ENCODE data around the gene PHAF1.
"Not testable (repeated sequence)": the region's sequence is repeated elsewhere in the genome, so short reads cannot be mapped to it uniquely, and the experiment has no call there.

The PHAF1 gene

DNA sequence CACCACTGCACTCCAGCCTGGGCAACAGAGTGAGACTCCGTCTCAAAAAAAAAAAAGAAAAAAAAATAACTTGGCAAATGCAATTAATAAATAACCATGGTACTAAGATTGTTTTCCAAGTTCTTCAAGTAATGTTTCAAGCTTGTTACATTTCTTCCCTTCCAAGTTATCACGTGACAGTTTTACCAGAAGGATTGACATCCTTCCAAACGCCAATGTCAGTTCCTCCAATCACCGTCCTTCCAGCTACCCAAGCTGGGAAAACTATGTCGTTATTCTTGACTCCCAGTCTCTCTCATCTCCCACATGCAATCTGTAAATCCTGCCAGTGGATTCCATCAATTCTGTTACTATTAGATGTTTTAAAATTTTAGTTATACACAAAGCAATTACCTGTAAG is 3.9 kb upstream of the PHAF1 start:
- DNase-seq = no peak

DNA sequence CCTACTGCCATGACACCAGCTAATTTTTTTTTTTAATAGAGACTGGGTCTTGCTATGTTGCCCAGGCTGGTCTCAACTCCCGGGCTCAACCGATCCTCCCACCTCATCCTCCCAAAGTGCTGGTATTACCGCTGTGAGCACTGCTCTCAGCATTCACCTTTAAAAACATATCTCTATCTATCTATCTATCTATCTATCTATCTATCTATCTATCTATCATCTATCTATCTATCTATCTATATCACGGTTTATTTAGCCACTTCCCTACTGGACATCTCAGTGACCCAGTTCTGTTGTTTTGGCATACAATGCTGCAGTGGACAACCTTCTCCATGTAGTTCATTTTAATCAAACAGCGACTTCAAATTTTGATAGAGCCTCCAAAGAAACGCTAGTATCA is 1.3 kb upstream of the PHAF1 start:
- DNase-seq = no peak

DNA sequence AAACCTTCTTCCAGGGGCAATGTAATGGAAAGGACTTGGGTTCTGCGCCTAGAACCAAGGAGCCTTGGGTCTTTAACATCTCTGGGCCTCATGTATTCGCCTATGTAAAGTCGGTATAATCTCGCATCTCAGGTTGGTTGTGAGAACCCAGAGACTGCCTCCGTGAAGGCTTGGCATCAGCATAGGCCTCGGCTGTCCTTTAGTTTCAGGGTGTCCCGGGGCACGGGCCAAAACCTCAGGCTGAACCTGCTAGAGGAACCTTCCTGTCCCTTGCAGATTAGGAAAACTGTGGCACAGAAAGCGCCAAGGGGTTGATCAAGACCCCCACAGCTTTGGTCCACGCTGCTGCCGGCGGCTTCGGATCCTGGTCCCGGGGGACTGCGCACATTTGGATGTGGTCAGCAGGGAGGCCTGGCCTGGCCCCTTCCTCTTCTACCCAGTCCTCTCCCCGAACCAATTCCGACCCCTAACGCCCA is 772 bp upstream of the PHAF1 start:
- DNase-seq = no peak

DNA sequence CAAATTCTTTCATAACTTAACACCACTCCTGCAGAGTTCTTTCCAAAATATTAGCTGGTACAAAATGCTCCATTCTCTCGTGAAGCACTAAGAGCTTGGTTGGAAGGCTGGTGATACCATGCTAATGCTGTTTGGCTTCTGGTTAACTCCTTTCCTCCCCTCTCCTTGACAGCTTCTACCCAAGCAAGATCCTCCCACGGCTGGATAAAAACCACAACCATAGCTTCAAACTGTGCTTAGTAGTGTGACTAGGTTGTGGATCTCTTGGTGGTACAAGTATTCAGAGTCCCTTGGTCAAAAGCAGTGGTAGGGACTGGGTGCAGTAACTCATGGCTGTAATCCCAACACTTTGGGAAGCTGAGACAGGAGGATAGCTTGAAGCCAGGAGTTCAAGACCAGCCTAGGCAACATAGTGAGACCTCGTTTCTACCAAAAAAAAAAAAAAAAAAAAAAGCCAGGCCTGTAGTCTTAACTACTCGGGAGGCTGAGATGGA is 2.3 kb downstream of the PHAF1 start:
- no peak for DNase-seq

DNA sequence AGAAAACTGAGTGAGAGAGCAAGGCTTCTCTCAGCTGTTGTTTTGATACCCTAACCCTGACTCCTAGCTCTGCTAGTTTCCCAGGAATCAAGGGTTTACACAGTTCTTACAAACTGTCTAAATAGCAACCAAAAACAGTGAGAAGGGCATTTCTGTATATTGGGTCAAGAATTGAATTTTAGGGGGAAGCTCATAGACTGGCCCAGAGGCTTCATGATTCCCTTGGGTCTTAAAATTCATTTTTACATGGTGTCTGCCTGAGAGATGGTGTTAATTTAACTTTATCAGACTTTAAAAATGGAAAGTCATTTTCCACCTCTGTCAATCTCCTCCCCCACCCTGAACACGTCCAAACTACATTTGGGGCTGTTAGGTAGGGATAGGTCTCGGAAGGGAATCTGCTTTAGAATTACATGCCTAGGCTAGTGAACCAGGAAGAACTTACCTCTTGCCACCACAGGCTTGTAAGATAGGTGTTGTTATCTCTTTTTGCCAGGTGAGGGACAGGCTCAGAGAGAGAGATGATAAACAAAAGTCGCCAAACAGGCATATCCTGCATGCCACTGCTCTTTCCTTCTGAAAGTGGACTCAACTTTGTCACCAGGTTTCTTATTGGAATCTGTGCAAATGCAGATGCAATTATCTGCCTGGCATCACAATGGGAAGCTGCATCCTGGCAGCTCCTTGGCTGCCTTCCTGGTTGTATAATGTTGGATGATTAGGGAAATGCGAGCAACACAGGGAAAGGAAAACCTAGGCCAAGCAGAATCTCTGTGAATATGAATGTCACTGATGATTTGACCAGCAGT is 3.1 kb downstream of the PHAF1 start:
- DNase-seq = no peak

DNA sequence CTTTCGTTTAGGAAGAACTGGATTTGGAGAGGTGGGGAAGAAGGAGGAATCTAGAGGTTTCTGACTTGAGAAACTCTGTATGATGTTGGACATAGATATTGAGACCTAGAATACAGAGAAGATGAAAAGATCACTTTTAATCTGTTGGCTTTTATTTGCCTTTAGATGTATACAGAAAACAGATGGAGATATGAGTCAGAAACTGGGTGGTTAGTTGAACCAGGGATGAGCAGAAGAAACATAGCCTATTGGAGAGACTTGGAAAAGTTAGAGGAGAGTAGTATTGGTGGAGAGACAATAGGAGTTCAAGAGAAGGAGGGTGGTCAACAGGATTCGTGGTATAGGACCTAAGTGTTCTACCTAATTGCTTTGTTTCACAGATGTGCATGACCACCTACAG is 5.1 kb downstream of the PHAF1 start:
- no peak for DNase-seq

DNA sequence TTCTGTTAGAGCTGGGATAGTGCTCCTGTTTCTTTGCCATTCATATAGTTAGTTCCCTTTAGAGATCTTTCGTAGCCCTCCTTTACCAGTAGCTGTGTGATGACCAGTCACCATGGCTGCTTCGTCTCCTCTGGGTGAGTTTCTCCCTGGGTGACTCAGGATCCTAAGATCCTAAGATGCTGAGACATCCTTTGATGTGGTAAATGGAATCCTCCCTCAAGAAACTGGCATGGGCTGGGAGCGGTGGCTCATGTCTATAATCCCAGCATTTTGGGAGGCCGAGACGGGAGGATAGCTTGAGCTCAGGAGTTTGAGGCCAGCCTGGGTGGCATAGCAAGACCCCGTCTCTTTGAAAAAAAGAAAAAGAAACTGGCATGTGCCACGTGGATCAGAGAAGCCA is 5.9 kb downstream of the PHAF1 start:
- no peak for DNase-seq

DNA sequence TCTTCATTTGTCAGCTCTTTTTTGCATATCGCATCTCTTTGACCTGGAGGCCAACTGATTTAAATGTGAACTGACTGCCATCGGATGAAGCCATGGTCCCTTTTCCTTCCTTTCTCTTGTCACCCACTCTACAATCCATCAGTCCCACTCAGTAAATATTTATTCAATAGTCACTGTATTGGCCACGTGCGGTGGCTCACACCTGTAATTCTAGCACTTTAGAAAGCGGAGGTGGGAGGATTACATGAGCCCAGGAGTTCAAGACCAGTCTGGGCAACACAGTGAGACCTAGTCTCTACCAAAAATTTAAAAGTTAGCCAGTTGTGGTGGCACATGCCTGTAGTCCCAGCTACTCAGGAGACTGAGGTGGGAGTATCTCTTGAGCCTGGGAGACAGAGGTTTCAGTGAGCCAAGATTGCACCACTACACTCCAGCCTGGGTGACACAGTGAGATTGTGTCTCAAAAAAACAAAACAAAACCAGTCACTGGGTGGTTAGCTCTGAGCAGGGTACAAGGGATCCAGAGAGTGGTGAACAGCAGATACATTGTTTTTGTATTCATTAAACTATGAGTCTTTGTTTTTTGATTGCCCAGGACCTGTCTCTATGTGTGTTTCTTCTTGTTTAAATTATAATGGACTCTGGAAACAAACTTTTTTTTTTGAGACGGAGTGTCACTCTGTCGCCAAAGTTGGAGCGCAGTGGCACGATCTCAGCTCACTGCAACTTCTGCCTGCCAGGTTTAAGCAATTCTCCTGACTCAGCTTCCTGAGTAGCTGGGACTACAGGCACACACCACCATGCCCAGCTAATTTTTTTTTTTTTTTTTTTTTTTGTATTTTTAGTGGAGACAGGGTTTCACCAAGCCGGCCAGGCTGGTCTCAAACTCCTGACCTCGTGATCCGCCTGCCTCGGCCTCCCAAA is 6.9 kb downstream of the PHAF1 start:
- no peak for DNase-seq

DNA sequence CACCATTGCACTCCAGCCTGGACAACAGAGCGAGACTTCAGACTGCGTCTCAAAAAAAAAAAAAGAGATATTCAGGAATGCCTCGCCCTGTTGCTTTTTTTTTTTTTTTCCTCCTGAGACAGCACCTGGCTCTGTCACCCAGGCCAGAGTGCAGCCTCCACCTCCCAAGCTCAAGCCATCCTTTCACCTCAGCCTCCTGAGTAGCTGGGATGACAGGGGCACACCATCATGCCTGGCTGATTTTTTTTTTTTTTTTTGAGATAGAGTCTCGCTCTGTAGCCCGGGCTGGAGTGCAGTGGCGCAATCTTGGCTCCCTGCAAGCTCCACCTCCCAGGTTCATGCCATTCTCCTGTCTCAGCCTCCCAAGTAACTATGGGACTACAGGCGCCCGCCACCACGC is 8.0 kb downstream of the PHAF1 start:
- DNase-seq = no peak

DNA sequence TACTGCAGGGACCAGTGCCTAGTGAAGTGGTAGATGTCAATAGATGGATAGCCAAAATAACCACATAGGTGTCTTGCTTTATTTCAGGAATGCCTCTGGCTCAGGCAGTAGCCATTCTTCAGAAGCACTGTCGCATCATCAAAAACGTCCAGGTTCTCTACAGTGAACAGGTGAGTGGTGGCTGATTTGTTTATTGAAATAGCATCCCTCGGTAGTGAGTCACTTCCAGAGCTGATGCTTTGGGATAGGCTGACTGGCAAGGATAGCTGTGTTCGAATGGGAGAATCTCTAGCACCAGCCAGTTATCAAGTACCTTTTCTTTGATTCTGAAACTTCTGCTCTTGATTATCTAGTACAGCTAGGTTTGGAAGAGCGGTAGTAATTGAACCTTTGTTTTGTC is 10.3 kb downstream of the PHAF1 start:
- DNase-seq = no peak

DNA sequence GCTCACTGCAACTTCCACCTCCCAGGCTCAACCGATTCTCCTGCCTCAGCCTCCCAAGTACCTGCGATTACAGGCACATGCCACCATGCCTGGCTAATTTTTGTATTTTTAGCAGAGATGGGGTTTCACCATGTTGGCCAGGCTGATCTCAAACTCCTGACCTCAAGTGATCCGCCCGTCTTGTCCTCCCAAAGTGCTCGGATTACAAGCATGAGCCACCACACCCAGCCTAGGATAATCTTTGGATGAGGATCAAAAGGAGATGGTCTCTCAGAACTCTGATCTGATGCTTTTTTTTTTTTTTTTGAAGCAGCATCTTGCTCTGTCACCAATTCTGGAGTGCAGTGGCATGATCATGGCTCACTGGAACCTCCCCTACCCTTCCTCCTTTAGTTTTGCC is 13.1 kb downstream of the PHAF1 start:
- not testable (repeated sequence) for DNase-seq

DNA sequence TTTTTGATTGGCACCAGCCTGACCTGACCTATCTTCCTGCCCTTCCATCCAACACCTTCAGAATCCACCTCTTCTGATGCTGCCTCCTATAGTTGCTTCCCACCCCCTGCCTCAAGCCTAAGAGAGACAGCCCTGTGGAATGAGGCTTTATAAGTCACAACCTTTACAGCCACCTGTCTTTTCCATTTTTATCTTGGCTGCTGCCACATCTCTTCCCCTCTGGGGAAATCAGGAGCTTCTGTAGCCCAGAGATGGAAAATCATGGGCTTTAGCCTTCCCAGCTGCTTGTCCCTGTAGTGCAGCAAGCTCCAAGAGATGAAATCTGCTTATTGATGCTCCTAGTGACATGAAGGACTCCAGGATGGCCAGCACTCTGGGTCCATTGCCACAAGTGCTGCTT is 18.7 kb downstream of the PHAF1 start:
- DNase-seq = no peak

DNA sequence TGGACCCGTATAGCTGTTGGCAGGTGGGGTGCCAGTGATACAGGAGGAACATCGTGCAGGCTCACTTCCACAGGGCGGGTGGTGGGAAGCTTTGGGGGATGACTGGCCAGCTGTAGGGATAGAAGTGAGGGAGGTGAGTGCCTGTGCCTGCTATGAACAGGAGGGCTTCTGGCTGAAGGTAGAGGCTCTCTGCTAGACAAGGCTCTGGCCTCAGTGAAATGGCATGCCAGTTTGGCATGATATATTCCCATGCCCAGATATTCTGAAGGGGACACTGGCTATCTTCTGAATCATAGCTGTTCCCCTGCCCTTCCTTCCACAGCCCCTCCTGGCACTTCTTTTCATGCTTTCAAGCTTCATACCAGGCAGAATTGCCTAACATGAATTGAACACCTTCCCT is 19.1 kb downstream of the PHAF1 start:
- no peak for DNase-seq

DNA sequence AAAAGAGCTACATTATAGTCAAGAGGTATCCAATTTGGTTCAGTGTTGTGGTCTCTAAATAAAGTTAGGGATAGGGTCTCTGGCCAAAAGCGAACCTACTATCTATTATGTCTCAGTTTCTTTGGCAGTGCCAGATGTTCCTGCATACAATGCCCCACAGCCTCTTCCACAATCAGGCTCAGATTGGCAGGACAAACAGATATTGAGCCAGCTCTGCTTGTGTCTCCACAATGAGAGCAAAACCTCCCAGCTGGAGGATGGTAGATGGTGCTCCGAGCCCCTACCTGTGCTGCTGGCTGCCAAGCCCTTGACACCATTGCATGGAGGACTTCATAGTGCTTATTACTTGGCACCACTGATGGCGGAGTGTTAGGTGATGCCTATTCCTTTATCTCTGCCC is 19.7 kb downstream of the PHAF1 start:
- DNase-seq = no peak

DNA sequence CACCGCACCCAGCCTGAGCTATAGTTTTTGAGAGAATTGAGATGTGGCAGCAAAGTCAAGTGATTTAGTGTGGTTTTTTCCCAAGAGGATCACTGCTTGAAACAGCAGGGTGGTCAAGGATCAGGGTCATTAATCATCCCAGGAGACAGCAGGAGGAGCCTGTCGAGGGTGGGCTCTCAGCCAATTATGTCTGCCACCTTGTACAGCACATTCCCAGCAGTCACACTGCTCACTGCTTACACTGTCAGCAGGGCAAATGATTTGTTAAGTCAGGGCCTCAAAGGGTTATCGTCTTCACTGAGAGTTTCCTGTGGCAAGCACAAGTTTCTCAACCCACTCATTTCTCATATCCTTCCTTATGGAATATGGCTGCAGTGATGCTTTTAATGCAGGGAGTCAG is 27.9 kb downstream of the PHAF1 start:
- DNase-seq = no peak

DNA sequence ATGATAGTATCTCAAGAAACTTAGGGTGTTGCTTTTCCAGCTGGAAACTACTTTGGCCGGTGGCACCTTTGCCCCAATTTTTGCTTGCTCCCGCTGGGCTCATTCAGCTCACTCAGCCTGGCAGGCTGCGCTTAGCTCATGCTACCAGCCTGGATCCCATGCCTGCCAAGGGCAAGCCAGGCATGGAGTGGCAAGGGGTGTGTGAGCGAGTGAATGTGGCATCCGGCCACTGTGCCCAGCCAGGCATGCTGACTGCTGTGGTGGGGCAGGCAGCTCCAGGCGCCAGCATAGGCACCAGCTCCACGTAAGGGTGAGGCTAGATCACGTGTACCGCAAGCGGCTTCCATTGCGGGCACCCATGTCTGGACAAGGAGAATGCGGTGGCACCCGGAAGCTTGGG is 31.6 kb downstream of the PHAF1 start:
- DNase-seq = no peak

DNA sequence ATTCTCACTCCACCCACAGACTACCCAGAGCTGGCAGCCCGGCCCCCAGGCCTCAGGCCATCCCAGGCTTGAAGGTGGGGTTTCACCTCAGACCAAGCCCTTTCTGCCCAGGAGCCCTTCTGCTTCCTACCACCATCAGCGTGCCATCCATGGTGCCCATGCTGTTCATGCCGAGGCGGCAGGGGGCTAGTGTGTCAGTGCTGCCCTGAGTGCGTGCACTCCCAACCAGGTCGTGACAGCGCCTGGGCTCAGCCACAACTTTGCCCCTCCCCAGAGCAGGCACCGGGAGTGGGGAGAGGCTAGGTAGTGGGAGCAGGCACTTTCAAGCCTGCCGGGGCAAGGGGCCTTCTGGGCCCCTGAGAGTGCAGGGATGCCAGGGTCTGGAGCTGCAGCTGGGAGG is 32.6 kb downstream of the PHAF1 start:
- no peak for DNase-seq

DNA sequence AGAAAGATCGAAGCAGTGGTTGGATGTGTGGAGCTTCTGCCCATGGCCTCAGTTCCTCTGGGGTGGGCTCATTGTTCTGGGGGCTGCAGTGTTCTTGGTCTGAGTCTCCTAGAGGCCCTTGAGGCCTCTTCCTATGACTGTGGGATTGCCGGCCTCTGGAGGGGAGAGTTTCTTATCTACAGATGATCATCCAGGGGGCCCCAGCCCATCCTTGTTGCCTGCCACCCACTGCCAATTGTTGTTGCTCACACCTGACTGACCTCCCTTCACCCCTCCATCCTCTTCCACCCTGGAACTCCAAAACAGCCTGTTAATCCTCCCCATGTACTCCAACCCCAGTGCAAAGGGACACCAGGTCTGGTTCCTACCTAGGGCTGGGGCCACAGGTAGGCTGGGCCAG is 35.2 kb downstream of the PHAF1 start:
- no peak for DNase-seq

DNA sequence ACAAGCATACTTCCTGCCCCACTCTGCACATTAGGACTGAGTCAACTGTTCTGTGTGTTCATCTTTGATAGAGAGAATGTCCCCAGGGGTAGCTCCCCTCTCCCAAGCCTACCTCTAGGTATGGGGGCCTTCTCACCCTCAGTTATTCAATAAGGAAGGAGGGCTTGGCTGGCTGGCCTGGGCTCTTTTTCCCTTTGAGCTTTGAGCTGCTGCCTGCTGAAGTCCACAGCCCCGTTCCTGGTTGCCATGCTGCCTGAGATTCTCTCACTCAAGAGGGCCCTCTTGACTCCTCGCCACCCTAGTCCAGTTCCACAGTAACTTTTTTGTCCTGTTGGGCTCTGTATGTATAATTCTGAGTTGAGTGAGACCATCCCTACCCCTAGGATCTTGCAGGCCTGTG is 36.0 kb downstream of the PHAF1 start:
- DNase-seq = no peak

DNA sequence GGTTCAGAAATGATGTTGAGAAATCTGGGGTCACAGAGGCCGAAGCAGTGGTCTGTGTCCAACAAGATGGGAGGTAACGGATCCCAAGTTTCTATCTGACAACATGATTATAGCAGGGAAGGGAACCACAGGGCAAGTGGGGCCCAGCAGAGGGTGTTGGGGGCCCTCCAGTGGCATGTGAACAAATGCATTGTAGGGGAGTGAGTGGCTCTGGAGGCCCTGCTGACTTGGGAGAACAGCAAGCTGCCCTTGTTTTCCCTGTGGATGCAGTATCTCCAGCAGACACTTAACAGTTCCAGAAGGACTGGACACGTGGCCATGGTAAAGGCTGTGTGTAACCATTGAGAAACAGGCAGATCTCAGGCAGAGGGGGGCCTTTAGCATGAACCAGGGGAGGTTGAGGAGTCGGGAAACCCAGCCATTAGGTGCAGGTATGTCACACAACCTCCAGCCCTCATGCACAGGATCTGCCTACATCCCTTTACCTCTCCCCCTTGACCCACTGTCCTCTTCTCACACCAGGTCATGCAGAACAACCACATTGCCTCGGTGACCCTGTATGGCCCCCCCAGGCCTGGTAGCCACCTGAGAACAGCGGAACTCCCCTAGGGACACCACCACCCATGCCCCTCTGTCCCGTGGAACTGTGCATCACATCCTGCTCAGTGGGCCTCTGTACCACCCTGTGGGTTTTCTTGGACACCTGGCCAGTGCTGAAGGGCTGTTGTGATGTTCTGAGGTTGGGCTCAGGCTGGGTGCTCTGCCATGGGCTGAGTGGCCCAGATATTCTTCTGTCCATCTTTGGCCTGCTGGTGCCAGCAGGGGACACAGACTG is 37.0 kb downstream of the PHAF1 start:
- no peak for DNase-seq

DNA sequence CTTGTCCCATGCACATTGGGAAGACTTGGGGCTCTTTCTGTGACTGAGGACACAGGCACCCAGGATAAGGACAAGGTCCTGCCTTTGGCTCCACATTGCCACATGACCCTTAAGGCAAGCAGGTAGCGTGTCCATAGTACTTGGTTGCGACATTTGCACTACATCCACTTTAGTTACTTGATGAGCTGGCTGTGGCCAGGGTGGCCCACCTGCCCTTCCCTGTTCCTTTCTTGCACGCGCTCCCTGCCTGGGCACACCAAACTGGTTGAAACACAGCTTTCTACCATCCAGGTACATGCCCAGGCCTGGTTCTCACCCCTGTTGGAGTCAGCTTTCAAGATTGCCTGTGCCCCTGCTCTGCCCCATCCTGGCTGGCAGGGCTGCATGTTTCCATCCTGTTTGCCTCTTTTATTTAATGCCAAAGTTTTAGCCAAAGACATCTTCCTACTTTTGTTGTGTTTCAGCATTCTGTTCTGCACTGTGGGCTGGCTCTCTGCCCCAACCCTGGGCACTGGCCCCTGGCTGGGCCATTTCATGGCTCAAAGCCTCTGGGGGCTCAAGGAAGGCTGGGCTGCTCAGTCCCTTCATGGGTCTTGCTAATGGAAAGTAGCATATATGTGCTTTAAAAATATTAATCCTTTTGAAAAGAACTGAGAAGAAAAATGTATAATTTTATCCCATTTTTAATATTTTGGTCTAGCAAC is 37.8 kb downstream of the PHAF1 start:
- no peak for DNase-seq

DNA sequence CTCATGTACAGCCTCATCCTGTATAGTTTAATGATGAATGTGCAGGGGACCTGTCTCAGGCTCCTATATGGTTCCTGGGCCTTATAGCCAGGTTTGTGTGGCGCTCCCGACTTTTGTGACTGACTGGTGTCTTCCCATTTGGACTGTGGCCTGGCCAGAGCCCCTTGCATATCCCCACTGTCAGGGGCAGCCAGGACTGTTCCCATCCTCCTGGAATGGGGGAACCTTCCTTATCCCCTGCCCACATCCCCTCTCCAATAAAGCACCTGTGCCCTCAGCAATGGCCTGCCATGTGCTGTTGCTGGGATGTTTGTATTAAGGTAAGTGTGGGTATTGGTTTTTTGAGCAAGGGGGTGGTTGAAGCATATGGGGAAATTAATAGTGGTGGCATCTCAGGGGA is 38.5 kb downstream of the PHAF1 start:
- no peak for DNase-seq
